Measurements from ENCODE around the gene UBE2R2. TPM values are rescaled to one million over a fixed set of nuclear protein-coding genes. Genes with fewer than 3 reads are reported as not detected.

The UBE2R2 gene
- total and polyA plus RNA-seq, 12 donors: 15.8 to 47.9 (median 41.4) TPM

- H3K27me3 ChIP-seq: no peaks in the 10 kb centered on the region
- ATAC-seq (peak in 4 of 8 donors; percentile 23 to 68 (median 50)), DNase-seq (no peak)
- peaks cover 11 to 88% (median 62%) of the 10 kb centered on the region in 9 donors for H3K4me1 ChIP-seq
- intact Hi-C loops (cut with DNase I): loop anchor here in 1 of 10 donors (10.0 kb wide), 1 partner anchor 63 kb away; no protein-coding TSS in a partner anchor
- no peaks in the 10 kb centered on the region for H3K9me3 ChIP-seq
- H3K4me3 ChIP-seq: no peak overlapping the region
- H3K27ac ChIP-seq: peak overlapping the region in 2 of 10 donors; percentile 13 to 43
- peaks cover 0 to 1% (median 0%) of the 10 kb centered on the region in 9 donors for H3K36me3 ChIP-seq
- TF ChIP-seq CTCF (IDR thresholded peaks at IDR 0.05): no peak
- WGBS, 2 donors: 11 to 32% methylated on average over 1 of the region's 1 CpG
Observed at GRCh38 chr9:33881635-33882034, 64.7 kb downstream of the UBE2R2 start.

GRCh38 chr9:33884856-33885701 is 68.1 kb downstream of the UBE2R2 start:
- Histone ChIP-seq H3K4me1 (peaks cover 11 to 58% (median 41%) of the 10 kb centered on the region in 9 donors), H3K27ac (peak overlapping the region in 5 of 10 donors; percentile 5 to 33 (median 21)), H3K4me3 (no peak overlapping the region), H3K27me3 (no peaks in the 10 kb centered on the region), H3K9me3 (no peaks in the 10 kb centered on the region), H3K36me3 (peaks cover 0 to 34% (median 0%) of the 10 kb centered on the region in 9 donors)
- intact Hi-C loops (cut with DNase I): loop anchor here in 1 of 10 donors (10.0 kb wide), 1 partner anchor 60 kb away; no protein-coding TSS in a partner anchor
- DNase-seq (peak in 1 of 2 donors; percentile 66), ATAC-seq (peak in 6 of 8 donors; percentile 20 to 52 (median 36))
- TF ChIP-seq CTCF (IDR thresholded peaks at IDR 0.05): no peak
- 45 to 46% methylated on average over 5 of the region's 5 CpGs for WGBS, 2 donors

GRCh38 chr9:33885948-33886347 is 69.0 kb downstream of the UBE2R2 start:
- no peaks in the 10 kb centered on the region for H3K9me3 ChIP-seq
- H3K27me3 ChIP-seq: no peaks in the 10 kb centered on the region
- WGBS, 2 donors: 69 to 73% methylated on average over 2 of the region's 2 CpGs
- DNase-seq (no peak), ATAC-seq (no peak)
- intact Hi-C loops (cut with DNase I): loop anchor here in 1 of 10 donors (10.0 kb wide), 1 partner anchor 59 kb away; no protein-coding TSS in a partner anchor
- no peak overlapping the region for H3K27ac ChIP-seq
- H3K4me1 ChIP-seq: peaks cover 11 to 52% (median 34%) of the 10 kb centered on the region in 9 donors
- H3K4me3 ChIP-seq: no peak overlapping the region
- H3K36me3 ChIP-seq: peaks cover 0 to 43% (median 0%) of the 10 kb centered on the region in 9 donors
- no peak for TF ChIP-seq CTCF (IDR thresholded peaks at IDR 0.05)

GRCh38 chr9:33893861-33894260 is 76.9 kb downstream of the UBE2R2 start:
- H3K27ac ChIP-seq: no peak overlapping the region
- H3K36me3 ChIP-seq: peaks cover 0 to 44% (median 0%) of the 10 kb centered on the region in 9 donors
- intact Hi-C loops (cut with DNase I): no loop called here
- H3K4me1 ChIP-seq: peaks cover 0 to 7% (median 0%) of the 10 kb centered on the region in 9 donors
- H3K4me3 ChIP-seq: no peak overlapping the region
- TF ChIP-seq CTCF (IDR thresholded peaks at IDR 0.05): no peak
- H3K9me3 ChIP-seq: no peaks in the 10 kb centered on the region
- no peak for DNase-seq
- no peaks in the 10 kb centered on the region for H3K27me3 ChIP-seq
- ATAC-seq: no peak
